H9 (cell line): ENCODE data around the gene PCDHGA3. TPM values are rescaled to one million over a fixed set of nuclear protein-coding genes. Genes with fewer than 3 reads are reported as not detected.

Experiments used
- DNase-seq: peaks from one replicate; pipeline ENCODE4 v3.0.0-alpha.2; 2017
- H2AFZ ChIP-seq: one replicate; pipeline ENCODE4 v1.6.1; 2013; ENCODE audit warnings: mild to moderate bottlenecking, low read length, control low read depth, moderate library complexity
- H2AK5ac ChIP-seq: 2 replicates; pipeline ENCODE4 v1.6.1; 2013; ENCODE audit warnings: low read length, control low read depth, mixed read lengths; ENCODE audit not compliant: insufficient read length
- H2BK120ac ChIP-seq: one replicate; pipeline ENCODE4 v1.6.1; 2013; ENCODE audit warnings: low read depth, mild to moderate bottlenecking, low read length, control low read depth, inconsistent platforms; ENCODE audit not compliant: poor library complexity, severe bottlenecking
- H2BK12ac ChIP-seq: 2 replicates; pipeline ENCODE4 v1.6.1; 2013; ENCODE audit warnings: low read length, control low read depth, mixed read lengths, low read depth; ENCODE audit not compliant: insufficient read length
- H2BK15ac ChIP-seq: 2 replicates; pipeline ENCODE4 v1.6.1; 2013; ENCODE audit warnings: low read depth, low read length, control low read depth
- H2BK20ac ChIP-seq: one replicate; pipeline ENCODE4 v1.6.1; 2013; ENCODE audit warnings: low read depth, mild to moderate bottlenecking, low read length, control low read depth, inconsistent platforms; ENCODE audit not compliant: poor library complexity, severe bottlenecking
- H2BK5ac ChIP-seq: 2 replicates; pipeline ENCODE4 v1.6.1; 2013; ENCODE audit warnings: low read length, control low read depth, mixed read lengths; ENCODE audit not compliant: insufficient read length
- H3K14ac ChIP-seq: 2 replicates; pipeline ENCODE4 v1.6.1; 2013; ENCODE audit warnings: low read length, control low read depth; ENCODE audit not compliant: insufficient read depth
- H3K18ac ChIP-seq: 2 replicates; pipeline ENCODE4 v1.6.1; 2013; ENCODE audit warnings: low read depth, mild to moderate bottlenecking, mixed read lengths, low read length, control low read depth; ENCODE audit not compliant: insufficient read length
- H3K23ac ChIP-seq: 2 replicates; pipeline ENCODE4 v1.6.1; 2013; ENCODE audit warnings: low read length, control low read depth, mixed read lengths, low read depth; ENCODE audit not compliant: insufficient read length
- H3K23me2 ChIP-seq: 2 replicates; pipeline ENCODE4 v1.6.1; 2013; ENCODE audit warnings: low read depth, mild to moderate bottlenecking, mixed read lengths, low read length, control low read depth; ENCODE audit not compliant: insufficient read length, poor library complexity, severe bottlenecking
- H3K27ac ChIP-seq: 2 replicates; pipeline ENCODE4 v1.5.1; 2013; ENCODE audit warnings: low read length, control low read depth, mixed read lengths, low read depth; ENCODE audit not compliant: insufficient read length
- H3K27me3 ChIP-seq: 2 replicates; pipeline ENCODE4 v1.6.1; 2013; ENCODE audit warnings: low read length, control low read depth, inconsistent platforms; ENCODE audit not compliant: insufficient read depth
- H3K4ac ChIP-seq: 2 replicates; pipeline ENCODE4 v1.6.1; 2013; ENCODE audit warnings: low read depth, mild to moderate bottlenecking, control low read depth, inconsistent platforms, low read length, moderate library complexity
- H3K4me1 ChIP-seq: 2 replicates; pipeline ENCODE4 v1.6.1; 2013; ENCODE audit warnings: low read length, control low read depth, inconsistent platforms; ENCODE audit not compliant: insufficient read depth
- H3K4me2 ChIP-seq: 2 replicates; pipeline ENCODE4 v1.6.1; 2013; ENCODE audit warnings: low read length, control low read depth, mixed read lengths; ENCODE audit not compliant: insufficient read length, insufficient read depth
- H3K56ac ChIP-seq: 2 replicates; pipeline ENCODE4 v1.6.1; 2013; ENCODE audit warnings: low read depth, mild to moderate bottlenecking, mixed read lengths, low read length, control low read depth; ENCODE audit not compliant: insufficient read length
- H3K79me1 ChIP-seq: 2 replicates; pipeline ENCODE4 v1.6.1; 2013; ENCODE audit warnings: low read depth, mild to moderate bottlenecking, moderate library complexity, low read length, control low read depth, inconsistent platforms; ENCODE audit not compliant: insufficient read depth, poor library complexity, severe bottlenecking
- H3K79me2 ChIP-seq: 2 replicates; pipeline ENCODE4 v1.6.1; 2013; ENCODE audit warnings: low read length, control low read depth, inconsistent platforms; ENCODE audit not compliant: insufficient read depth
- H3K9ac ChIP-seq: 2 replicates; pipeline ENCODE4 v1.6.1; 2013; ENCODE audit warnings: low read length, control low read depth, mixed read lengths; ENCODE audit not compliant: insufficient read length; ENCODE audit errors: extremely low read depth
- H3K9me3 ChIP-seq: one replicate; pipeline ENCODE4 v1.6.1; 2013; ENCODE audit warnings: low read depth, low read length, inconsistent platforms; ENCODE audit not compliant: control insufficient read depth
- H3T11ph ChIP-seq: one replicate; pipeline ENCODE4 v1.6.1; 2013; ENCODE audit warnings: mild to moderate bottlenecking, low read length, control low read depth, inconsistent platforms
- H4K20me1 ChIP-seq: one replicate; pipeline ENCODE4 v1.6.1; 2013; ENCODE audit not compliant: control insufficient read depth, insufficient read length, insufficient read depth
- H4K5ac ChIP-seq: 2 replicates; pipeline ENCODE4 v1.6.1; 2013; ENCODE audit warnings: low read depth, mild to moderate bottlenecking, mixed read lengths, low read length, control low read depth; ENCODE audit not compliant: insufficient read length
- H4K8ac ChIP-seq: replicated peaks from 2 replicates; pipeline ENCODE4 v1.6.1; 2013; ENCODE audit warnings: low read length, control low read depth, mixed read lengths, low read depth; ENCODE audit not compliant: insufficient read length
- H4K91ac ChIP-seq: 2 replicates; pipeline ENCODE4 v1.6.1; 2013; ENCODE audit warnings: low read depth, mild to moderate bottlenecking, moderate library complexity, mixed read lengths, low read length, control low read depth; ENCODE audit not compliant: insufficient read length
- H3K27ac Mint-ChIP-seq, 3 experiments: 2 replicates in 2 of 3; 3 replicates in 1 of 3; pipeline ENCODE4 v1.8.0; 2020 to 2021; ENCODE audit warnings: mixed read lengths in 3 of 3, mild to moderate bottlenecking in 1 of 3, moderate library complexity in 1 of 3
- H3K27me3 Mint-ChIP-seq: 2 replicates; pipeline ENCODE4 v1.8.0; 2021; ENCODE audit warnings: low read depth, mild to moderate bottlenecking, moderate library complexity, mixed read lengths
- H3K36me3 Mint-ChIP-seq, 3 experiments: 2 replicates in 2 of 3; 3 replicates in 1 of 3; pipeline ENCODE4 v1.8.0; 2020 to 2021; ENCODE audit warnings: low read depth in 3 of 3, mixed read lengths in 3 of 3; ENCODE audit not compliant: insufficient read depth in 1 of 3
- H3K4me1 Mint-ChIP-seq, 2 experiments: 2 replicates each; pipeline ENCODE4 v1.8.0; 2020; ENCODE audit warnings: mixed read lengths in 2 of 2
- H3K4me3 Mint-ChIP-seq, 2 experiments: 2 replicates in 1 of 2; 3 replicates in 1 of 2; pipeline ENCODE4 v1.8.0; 2020 to 2021; ENCODE audit warnings: mild to moderate bottlenecking in 2 of 2, mixed read lengths in 2 of 2, moderate library complexity in 1 of 2
- H3K9me3 Mint-ChIP-seq, 2 experiments: 2 replicates in 1 of 2; 3 replicates in 1 of 2; pipeline ENCODE4 v1.8.0; 2020; ENCODE audit warnings: mild to moderate bottlenecking in 2 of 2, mixed read lengths in 2 of 2, moderate library complexity in 1 of 2
- CTCF ChIP-seq: fragments of 200-600 bp; sonication (generic); conservative IDR thresholded peaks from 3 replicates; pipeline ENCODE4 v1.8.0; 2021; ENCODE audit warnings: antibody characterized with exemption, mild to moderate bottlenecking
- WGBS: extraction: QIAGEN DNeasy Blood & Tissue Kit; methylation state at CpG from one replicate; pipeline ENCODE4 v1.1.7; 2013; ENCODE audit warnings: missing lambda C conversion rate, low lambda C conversion rate, mixed read lengths; ENCODE audit not compliant: insufficient read length; ENCODE audit errors: extremely low coverage; 5-methylcytosine and 5-hydroxymethylcytosine counted together
- total RNA-seq: library from RNA; stranded (reverse); gene quantifications from 2 replicates; pipeline ENCODE4 v1.2.1, GENCODE V29; 2021

PCDHGA3 gene
- total RNA-seq, 1 experiment from 2014 or later: 0.94 TPM

DNA sequence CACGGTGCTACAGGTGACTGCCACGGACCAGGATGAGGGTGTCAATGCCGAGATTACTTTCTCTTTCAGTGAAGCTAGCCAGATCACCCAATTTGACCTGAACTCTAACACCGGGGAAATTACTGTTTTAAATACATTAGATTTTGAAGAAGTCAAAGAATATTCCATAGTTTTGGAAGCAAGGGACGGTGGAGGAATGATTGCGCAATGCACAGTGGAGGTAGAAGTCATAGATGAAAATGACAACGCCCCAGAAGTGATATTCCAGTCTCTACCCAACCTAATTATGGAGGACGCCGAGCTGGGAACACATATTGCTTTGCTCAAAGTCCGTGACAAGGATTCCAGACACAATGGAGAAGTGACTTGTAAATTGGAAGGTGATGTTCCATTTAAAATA, 45.0 kb downstream of the PCDHGA3 start:
- no peak overlapping the region for H4K91ac ChIP-seq
- H3K9me3 ChIP-seq: peaks cover 41% of the 10 kb centered on the region
- no peak for TF ChIP-seq CTCF
- H2BK5ac ChIP-seq: no peak overlapping the region
- H3K9me3 Mint-ChIP-seq: peaks cover 69 to 74% of the 10 kb centered on the region in 2 experiments
- DNase-seq: no peak
- H3K27ac ChIP-seq: no peak overlapping the region
- H3K79me1 ChIP-seq: no peaks in the 10 kb centered on the region
- no peak overlapping the region for H2AK5ac ChIP-seq
- H3K27me3 ChIP-seq: no peaks in the 10 kb centered on the region
- H3K4me1 ChIP-seq: 0 out of 2 replicates have a peak, but pooled peaks cover 2% of the 10 kb centered on the region
- no peak overlapping the region for H3K56ac ChIP-seq
- H4K5ac ChIP-seq: no peak overlapping the region
- H3K4ac ChIP-seq: no peak overlapping the region
- H3K27ac Mint-ChIP-seq: no peak overlapping the region
- no peak overlapping the region for H3K23ac ChIP-seq
- H2AFZ ChIP-seq: no peak overlapping the region
- H2BK20ac ChIP-seq: no peak overlapping the region
- H2BK12ac ChIP-seq: no peak overlapping the region
- peaks cover 23 to 62% (median 43%) of the 10 kb centered on the region in 3 experiments for H3K36me3 Mint-ChIP-seq
- no CpG with 5 or more reads among the region's 10 CpGs for WGBS
- H2BK120ac ChIP-seq: no peak overlapping the region
- no peak overlapping the region for H2BK15ac ChIP-seq
- no peak overlapping the region for H3K9ac ChIP-seq
- H4K8ac ChIP-seq: no peak overlapping the region
- no peak overlapping the region for H3K18ac ChIP-seq
- H3K4me2 ChIP-seq: no peak overlapping the region
- no peak overlapping the region for H3K4me3 Mint-ChIP-seq
- H3K4me1 Mint-ChIP-seq: no peaks in the 10 kb centered on the region
- H3T11ph ChIP-seq: no peak overlapping the region
- H3K27me3 Mint-ChIP-seq: peaks cover 13% of the 10 kb centered on the region
- H4K20me1 ChIP-seq: no peaks in the 10 kb centered on the region
- H3K23me2 ChIP-seq: no peaks in the 10 kb centered on the region
- H3K79me2 ChIP-seq: no peaks in the 10 kb centered on the region
- H3K14ac ChIP-seq: no peak overlapping the region
